Measurements from ENCODE around the gene TTC9B.

The TTC9B gene

DNA sequence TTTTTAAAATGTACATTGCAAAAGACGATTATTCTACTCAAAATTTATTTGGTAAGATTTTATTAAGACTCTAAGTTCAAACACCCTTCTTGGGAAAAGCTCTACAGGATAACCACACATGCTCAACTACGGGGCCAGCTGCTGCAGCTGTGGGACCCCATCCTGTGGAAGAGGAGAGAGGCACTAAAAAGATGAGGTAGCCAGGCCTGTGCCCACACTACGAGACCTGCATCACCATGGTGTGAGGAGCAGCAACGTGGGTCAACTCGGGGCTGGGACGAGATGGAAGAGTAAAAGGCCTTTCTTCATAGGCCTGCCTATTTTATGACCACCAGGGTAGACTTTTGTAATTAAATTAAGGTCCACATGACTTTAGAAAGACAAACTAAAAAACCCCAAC, 12.9 kb upstream of the TTC9B start:
- no peak for DNase-seq
- no peaks in the 10 kb centered on the region for H3K79me2 ChIP-seq (ENCODE audit: control insufficient read depth, insufficient read depth, low read length)
- WGBS (ENCODE audit: extremely low coverage, insufficient coverage, low lambda C conversion rate) = no CpG with 5 or more reads among the region's 6 CpGs

DNA sequence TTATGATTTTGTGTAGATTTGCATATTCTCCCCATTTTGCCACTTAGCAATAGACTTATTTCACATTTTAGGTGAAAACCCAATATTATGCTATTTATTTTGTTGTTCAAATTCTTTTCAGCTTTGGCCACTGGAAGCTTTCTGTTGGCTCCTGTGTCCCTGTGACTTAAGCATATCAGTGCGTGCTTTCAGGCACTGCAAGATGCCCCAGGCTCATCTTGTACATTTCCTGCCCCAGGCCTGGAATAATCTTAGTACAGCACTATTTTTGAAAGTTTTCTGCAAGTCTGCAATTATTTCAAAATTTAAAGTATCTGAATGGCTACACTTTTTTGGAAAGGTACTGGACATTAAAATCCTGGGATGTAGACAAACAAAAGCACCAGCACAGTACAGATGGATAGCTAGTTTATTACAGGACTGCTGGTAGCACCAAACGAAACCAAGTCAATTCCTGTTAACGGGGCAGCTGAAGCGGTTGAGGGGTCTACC, 11.8 kb upstream of the TTC9B start:
- no peak overlapping the region for H3K27ac ChIP-seq (ENCODE audit: low read depth, low read length)

More for the DNA sequence above, 12.9 kb upstream of the TTC9B start:
- Histone ChIP-seq H3K79me1 (ENCODE audit: low read length) (no peaks in the 10 kb centered on the region), H4K8ac (ENCODE audit: low read depth, low read length) (no peak overlapping the region), H2AK5ac (ENCODE audit: low read length) (no peak overlapping the region), H3K36me3 (ENCODE audit: control insufficient read depth, insufficient read depth, low read length) (peaks cover 2% of the 10 kb centered on the region), H3K4ac (ENCODE audit: low read depth, low read length) (no peak overlapping the region), H3K18ac (ENCODE audit: low read length) (peak overlapping the region; percentile 13), H3K4me2 (ENCODE audit: low read length) (no peak overlapping the region), H2BK5ac (ENCODE audit: low read length) (no peak overlapping the region), H3K4me3 (ENCODE audit: low read length) (no peak overlapping the region), H3K27ac (ENCODE audit: low read depth, low read length) (peak overlapping the region; percentile 13), H3K27me3 (ENCODE audit: insufficient read depth, low read length, poor library complexity) (no peaks in the 10 kb centered on the region), H3K56ac (ENCODE audit: low read length) (no peak overlapping the region), H3K4me1 (ENCODE audit: control insufficient read depth, low read depth, low read length) (peaks cover 12% of the 10 kb centered on the region), H2BK15ac (replicated peaks; ENCODE audit: low read depth) (no peak overlapping the region), H3K23ac (ENCODE audit: low read length) (no peak overlapping the region), H3K9ac (ENCODE audit: low read length) (no peak overlapping the region), H4K5ac (ENCODE audit: low read length) (no peak overlapping the region), H2BK120ac (ENCODE audit: low read depth, low read length) (no peak overlapping the region)

DNA sequence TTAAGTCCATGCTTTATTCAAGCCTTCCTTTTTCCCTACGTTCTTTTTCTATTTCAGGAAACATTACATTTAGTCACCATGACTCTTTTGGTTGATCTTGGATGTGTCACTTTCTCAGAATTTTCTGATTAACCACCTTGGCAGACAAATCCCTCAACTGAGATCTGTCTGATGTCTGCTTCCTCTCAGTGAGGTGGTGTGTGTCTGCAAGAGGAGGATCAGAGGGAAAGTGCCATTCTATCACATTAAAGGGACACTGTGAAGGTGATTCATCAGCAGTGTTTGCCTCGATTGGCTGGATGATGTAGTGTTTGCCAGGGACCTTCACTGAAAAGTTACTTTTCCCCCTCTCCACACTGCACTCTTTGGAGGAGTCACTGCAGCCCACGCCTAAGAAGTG, 11.3 kb upstream of the TTC9B start:
- Histone ChIP-seq H4K5ac (ENCODE audit: low read length) (no peak overlapping the region), H3K79me1 (ENCODE audit: low read length) (no peaks in the 10 kb centered on the region), H2BK120ac (ENCODE audit: low read depth, low read length) (no peak overlapping the region), H3K18ac (ENCODE audit: low read length) (no peak overlapping the region), H3K9ac (ENCODE audit: low read length) (no peak overlapping the region), H3K4ac (ENCODE audit: low read depth, low read length) (no peak overlapping the region), H3K27me3 (ENCODE audit: insufficient read depth, low read length, poor library complexity) (peaks cover 3% of the 10 kb centered on the region), H3K4me2 (ENCODE audit: low read length) (no peak overlapping the region), H2BK15ac (replicated peaks; ENCODE audit: low read depth) (no peak overlapping the region), H3K4me1 (ENCODE audit: control insufficient read depth, low read depth, low read length) (peaks cover 12% of the 10 kb centered on the region), H3K79me2 (ENCODE audit: control insufficient read depth, insufficient read depth, low read length) (no peaks in the 10 kb centered on the region), H3K23ac (ENCODE audit: low read length) (no peak overlapping the region), H4K8ac (ENCODE audit: low read depth, low read length) (no peak overlapping the region), H2BK5ac (ENCODE audit: low read length) (no peak overlapping the region), H3K4me3 (ENCODE audit: low read length) (no peak overlapping the region), H3K56ac (ENCODE audit: low read length) (no peak overlapping the region), H3K27ac (ENCODE audit: low read depth, low read length) (no peak overlapping the region), H2AK5ac (ENCODE audit: low read length) (no peak overlapping the region), H3K36me3 (ENCODE audit: control insufficient read depth, insufficient read depth, low read length) (no peaks in the 10 kb centered on the region)
- WGBS (ENCODE audit: extremely low coverage, insufficient coverage, low lambda C conversion rate) = no CpG with 5 or more reads among the region's 3 CpGs
- DNase-seq = peak; percentile 33

More for the DNA sequence above, 11.8 kb upstream of the TTC9B start:
- Histone ChIP-seq H3K79me2 (ENCODE audit: control insufficient read depth, insufficient read depth, low read length) (no peaks in the 10 kb centered on the region), H3K56ac (ENCODE audit: low read length) (no peak overlapping the region), H2BK15ac (replicated peaks; ENCODE audit: low read depth) (no peak overlapping the region), H3K27me3 (ENCODE audit: insufficient read depth, low read length, poor library complexity) (peaks cover 3% of the 10 kb centered on the region), H3K4me3 (ENCODE audit: low read length) (no peak overlapping the region), H3K79me1 (ENCODE audit: low read length) (no peaks in the 10 kb centered on the region), H3K18ac (ENCODE audit: low read length) (no peak overlapping the region), H3K9ac (ENCODE audit: low read length) (no peak overlapping the region), H3K36me3 (ENCODE audit: control insufficient read depth, insufficient read depth, low read length) (peaks cover under 1% of the 10 kb centered on the region), H3K4me2 (ENCODE audit: low read length) (no peak overlapping the region), H3K4me1 (ENCODE audit: control insufficient read depth, low read depth, low read length) (peaks cover 12% of the 10 kb centered on the region), H2BK120ac (ENCODE audit: low read depth, low read length) (no peak overlapping the region), H3K4ac (ENCODE audit: low read depth, low read length) (no peak overlapping the region), H4K5ac (ENCODE audit: low read length) (no peak overlapping the region), H4K8ac (ENCODE audit: low read depth, low read length) (no peak overlapping the region), H3K23ac (ENCODE audit: low read length) (no peak overlapping the region), H2AK5ac (ENCODE audit: low read length) (no peak overlapping the region), H2BK5ac (ENCODE audit: low read length) (no peak overlapping the region)
- no peak for DNase-seq
- WGBS (ENCODE audit: extremely low coverage, insufficient coverage, low lambda C conversion rate) = no CpG with 5 or more reads among the region's 4 CpGs

DNA sequence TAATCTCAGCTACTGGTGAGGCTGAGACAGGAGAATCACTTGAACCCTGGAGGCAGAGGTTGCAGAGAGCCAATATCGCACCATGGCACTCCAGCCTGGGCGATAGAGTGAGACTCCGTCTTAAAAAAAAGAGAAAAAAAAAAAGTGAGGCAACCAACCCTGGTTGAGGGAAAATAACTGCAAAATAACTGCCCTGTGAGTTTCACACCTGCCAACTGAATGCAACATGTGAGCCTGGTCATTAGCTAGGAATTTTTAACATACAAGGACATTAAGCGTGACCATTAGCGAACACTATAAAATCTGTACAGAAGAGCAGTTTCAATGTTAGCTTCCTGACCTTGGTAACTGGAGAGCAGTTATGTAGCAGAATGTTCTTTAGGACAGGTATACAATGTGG, 10.7 kb upstream of the TTC9B start:
- Histone ChIP-seq H3K27ac (ENCODE audit: low read depth, low read length) (no peak overlapping the region), H4K5ac (ENCODE audit: low read length) (no peak overlapping the region)

DNA sequence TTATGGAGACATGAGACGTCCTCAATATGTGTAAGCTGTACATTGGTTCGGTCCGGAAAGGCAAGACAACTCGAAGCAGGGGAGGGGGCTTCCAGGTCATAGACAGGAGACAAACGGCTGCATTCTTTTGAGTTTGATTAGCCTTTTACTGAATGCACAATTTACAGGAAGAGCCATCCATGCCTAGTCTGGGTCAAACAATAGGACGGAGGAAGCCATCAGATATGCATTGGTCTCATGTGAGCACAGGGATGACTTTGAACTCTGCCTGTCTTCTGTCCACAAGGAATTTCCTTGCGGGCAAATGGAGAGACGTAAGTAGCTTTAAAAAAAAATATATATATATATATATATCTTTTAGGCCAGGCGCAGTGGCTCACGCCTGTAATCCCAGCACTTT, 10.2 kb upstream of the TTC9B start:
- Histone ChIP-seq H2BK15ac (replicated peaks; ENCODE audit: low read depth) (no peak overlapping the region), H2AK5ac (ENCODE audit: low read length) (no peak overlapping the region), H2BK120ac (ENCODE audit: low read depth, low read length) (no peak overlapping the region), H3K79me2 (ENCODE audit: control insufficient read depth, insufficient read depth, low read length) (no peaks in the 10 kb centered on the region), H3K27ac (ENCODE audit: low read depth, low read length) (no peak overlapping the region), H3K56ac (ENCODE audit: low read length) (no peak overlapping the region), H3K4ac (ENCODE audit: low read depth, low read length) (no peak overlapping the region), H3K4me3 (ENCODE audit: low read length) (no peak overlapping the region), H3K79me1 (ENCODE audit: low read length) (no peaks in the 10 kb centered on the region), H4K5ac (ENCODE audit: low read length) (no peak overlapping the region), H3K4me2 (ENCODE audit: low read length) (no peak overlapping the region), H3K9ac (ENCODE audit: low read length) (no peak overlapping the region), H2BK5ac (ENCODE audit: low read length) (no peak overlapping the region), H3K27me3 (ENCODE audit: insufficient read depth, low read length, poor library complexity) (peaks cover 3% of the 10 kb centered on the region), H3K23ac (ENCODE audit: low read length) (no peak overlapping the region), H3K36me3 (ENCODE audit: control insufficient read depth, insufficient read depth, low read length) (no peaks in the 10 kb centered on the region), H3K18ac (ENCODE audit: low read length) (no peak overlapping the region), H3K4me1 (ENCODE audit: control insufficient read depth, low read depth, low read length) (peaks cover 12% of the 10 kb centered on the region), H4K8ac (ENCODE audit: low read depth, low read length) (no peak overlapping the region)
- no peak for DNase-seq
- WGBS (ENCODE audit: extremely low coverage, insufficient coverage, low lambda C conversion rate) = no CpG with 5 or more reads among the region's 10 CpGs

More for the DNA sequence above, 10.7 kb upstream of the TTC9B start:
- Histone ChIP-seq H3K79me1 (ENCODE audit: low read length) (no peaks in the 10 kb centered on the region), H2BK15ac (replicated peaks; ENCODE audit: low read depth) (no peak overlapping the region), H2AK5ac (ENCODE audit: low read length) (no peak overlapping the region), H2BK120ac (ENCODE audit: low read depth, low read length) (no peak overlapping the region), H3K79me2 (ENCODE audit: control insufficient read depth, insufficient read depth, low read length) (no peaks in the 10 kb centered on the region), H3K27me3 (ENCODE audit: insufficient read depth, low read length, poor library complexity) (peaks cover 3% of the 10 kb centered on the region), H3K23ac (ENCODE audit: low read length) (no peak overlapping the region), H4K8ac (ENCODE audit: low read depth, low read length) (no peak overlapping the region), H3K4me1 (ENCODE audit: control insufficient read depth, low read depth, low read length) (peaks cover 12% of the 10 kb centered on the region), H3K9ac (ENCODE audit: low read length) (no peak overlapping the region), H3K4ac (ENCODE audit: low read depth, low read length) (no peak overlapping the region), H3K56ac (ENCODE audit: low read length) (no peak overlapping the region), H3K4me2 (ENCODE audit: low read length) (no peak overlapping the region), H3K4me3 (ENCODE audit: low read length) (no peak overlapping the region), H3K18ac (ENCODE audit: low read length) (no peak overlapping the region), H2BK5ac (ENCODE audit: low read length) (no peak overlapping the region), H3K36me3 (ENCODE audit: control insufficient read depth, insufficient read depth, low read length) (no peaks in the 10 kb centered on the region)
- no CpG with 5 or more reads among the region's 5 CpGs for WGBS (ENCODE audit: extremely low coverage, insufficient coverage, low lambda C conversion rate)
- DNase-seq = no peak

Data from mesendoderm (in vitro differentiated cells).